Keratinocyte (primary cell): ENCODE data around the gene SEPTIN10. TPM values are rescaled to one million over a fixed set of nuclear protein-coding genes. Genes with fewer than 3 reads are reported as not detected.

Source experiments
- DNase-seq: peaks from one replicate; pipeline ENCODE4 v3.0.0-alpha.2; 2011; ENCODE audit warnings: low read depth, missing footprints, low spot score
- FAIRE-seq: peaks from 2 replicates; lab custom pipeline; 2011; peaks lifted over from hg19 to GRCh38; lab: Jason Lieb, UNC
- H2AFZ ChIP-seq: 2 replicates; pipeline ENCODE4 v1.6.0; 2012; ENCODE audit warnings: low read length, control low read depth, inconsistent platforms; ENCODE audit not compliant: control insufficient read depth
- H3K27ac ChIP-seq: 2 replicates; pipeline ENCODE4 v1.5.1; 2011; ENCODE audit warnings: low read length; ENCODE audit not compliant: control insufficient read depth, insufficient read depth
- H3K27me3 ChIP-seq: 3 replicates; pipeline ENCODE4 v1.6.0; 2011; ENCODE audit warnings: low read length; ENCODE audit not compliant: control insufficient read depth, insufficient read depth; ENCODE audit errors: extremely low read depth
- H3K36me3 ChIP-seq, 2 experiments: 2 replicates in 1 of 2; 3 replicates in 1 of 2; pipeline ENCODE4 v1.5.1; 2011; ENCODE audit warnings: low read length in 2 of 2, mild to moderate bottlenecking in 1 of 2; ENCODE audit not compliant: control insufficient read depth in 2 of 2, insufficient read depth in 2 of 2; ENCODE audit errors: extremely low read depth in 1 of 2
- H3K4me1 ChIP-seq: 3 replicates; pipeline ENCODE4 v1.5.1; 2011; ENCODE audit warnings: low read length; ENCODE audit not compliant: control insufficient read depth, insufficient read depth; ENCODE audit errors: extremely low read depth
- H3K4me2 ChIP-seq: 3 replicates; pipeline ENCODE4 v1.6.0; 2011; ENCODE audit warnings: low read depth, low read length; ENCODE audit not compliant: control insufficient read depth, insufficient read depth; ENCODE audit errors: extremely low read depth
- H3K4me3 ChIP-seq, 3 experiments: fragments of 200-600 bp in 1 of 3; sonication (generic) in 1 of 3; 2 replicates in 2 of 3; 3 replicates in 1 of 3; pipeline ENCODE4 v1.5.1; 2011 to 2016; ENCODE audit warnings: low read length in 3 of 3, mild to moderate bottlenecking in 3 of 3, control low read depth in 2 of 3, inconsistent platforms in 1 of 3, low read depth in 1 of 3, mixed read lengths in 1 of 3, mixed run types in 1 of 3, moderate library complexity in 1 of 3; ENCODE audit not compliant: control insufficient read depth in 2 of 3, insufficient read depth in 2 of 3; ENCODE audit errors: extremely low read depth in 1 of 3
- H3K79me2 ChIP-seq: 2 replicates; pipeline ENCODE4 v1.6.0; 2012; ENCODE audit warnings: low read length; ENCODE audit not compliant: control insufficient read depth, insufficient read depth
- H3K9ac ChIP-seq: 3 replicates; pipeline ENCODE4 v1.6.0; 2011; ENCODE audit warnings: low read length; ENCODE audit not compliant: control insufficient read depth, insufficient read depth; ENCODE audit errors: extremely low read depth
- H3K9me1 ChIP-seq: 3 replicates; pipeline ENCODE4 v1.6.0; 2011; ENCODE audit warnings: low read length; ENCODE audit not compliant: control insufficient read depth, insufficient read depth; ENCODE audit errors: extremely low read depth
- H3K9me3 ChIP-seq: 2 replicates; pipeline ENCODE4 v1.5.1; 2012; ENCODE audit warnings: low read depth, low read length; ENCODE audit not compliant: control insufficient read depth
- H4K20me1 ChIP-seq: 3 replicates; pipeline ENCODE4 v1.6.0; 2011; ENCODE audit warnings: low read length; ENCODE audit not compliant: control insufficient read depth, insufficient read depth; ENCODE audit errors: extremely low read depth
- EZH2 ChIP-seq: IDR thresholded peaks from one replicate; pipeline ENCODE4 v1.6.1; 2012; ENCODE audit warnings: inconsistent platforms, mild to moderate bottlenecking, low read length, moderate library complexity
- dilution Hi-C: fragments of 300-500 bp; cut with MboI; formaldehyde crosslinking; loops from one replicate; pipeline ENCODE4 v1.7.0; 2020; ENCODE audit warnings: low sequenced_read_pairs; ENCODE audit not compliant: extremely low pct_ligation_motif_present
- polyA plus RNA-seq, 5 experiments: library from polyadenylated mRNA; depleted of rRNA in 3 of 5; stranded (reverse) in 3 of 5; stranded (forward) in 1 of 5; unstranded in 1 of 5; fragments of >200 nt; gene quantifications; 1 replicate in 1 of 5; 2 replicates in 3 of 5; 3 replicates in 1 of 5; pipeline versions ENCODE4 v1.2.1 to v1.2.3, GENCODE V29; 2011 to 2012; ENCODE audit warnings: missing spikeins in 2 of 5, low read depth in 1 of 5, low replicate concordance in 1 of 5
- TF ChIP-seq, protein P1 (sequence below), 3 experiments: IDR thresholded peaks in 1 of 3; conservative IDR thresholded peaks in 1 of 3; optimal IDR thresholded peaks in 1 of 3; 2 replicates in 2 of 3; 3 replicates in 1 of 3; pipeline versions ENCODE3 to v1.5.1; 2011; ENCODE audit warnings: low read length in 3 of 3, mild to moderate bottlenecking in 3 of 3, moderate library complexity in 2 of 3, control low read depth in 1 of 3, inconsistent platforms in 1 of 3; ENCODE audit not compliant: insufficient read depth in 2 of 3; ENCODE audit errors: extremely low read depth in 1 of 3

The SEPTIN10 gene
- polyA plus RNA-seq, 1 donor (not counting 4 experiments of a cell fraction or from before 2014, with no cell fraction given) = 72.6 TPM

DNA sequence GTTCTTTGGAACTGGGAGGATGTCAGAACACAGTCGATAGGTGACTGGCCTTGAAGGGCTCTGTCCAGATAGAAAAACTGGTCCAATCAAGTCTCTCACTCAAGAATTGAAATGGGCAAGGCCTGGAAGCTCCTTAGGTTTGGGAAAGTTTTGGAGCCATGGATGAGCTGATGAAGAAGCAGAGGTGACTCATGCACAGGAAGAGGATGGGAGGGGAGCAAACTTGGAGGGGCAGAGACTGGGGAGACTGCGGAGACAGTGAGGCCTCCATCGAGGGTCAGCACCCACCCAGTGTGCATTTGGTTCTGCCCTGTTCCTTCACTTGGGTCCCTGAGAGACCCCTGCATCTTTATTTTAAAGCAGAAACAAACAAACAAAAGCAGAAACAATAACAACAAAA is 41.5 kb upstream of the SEPTIN10 start:
- dilution Hi-C loops = no loop called here

DNA sequence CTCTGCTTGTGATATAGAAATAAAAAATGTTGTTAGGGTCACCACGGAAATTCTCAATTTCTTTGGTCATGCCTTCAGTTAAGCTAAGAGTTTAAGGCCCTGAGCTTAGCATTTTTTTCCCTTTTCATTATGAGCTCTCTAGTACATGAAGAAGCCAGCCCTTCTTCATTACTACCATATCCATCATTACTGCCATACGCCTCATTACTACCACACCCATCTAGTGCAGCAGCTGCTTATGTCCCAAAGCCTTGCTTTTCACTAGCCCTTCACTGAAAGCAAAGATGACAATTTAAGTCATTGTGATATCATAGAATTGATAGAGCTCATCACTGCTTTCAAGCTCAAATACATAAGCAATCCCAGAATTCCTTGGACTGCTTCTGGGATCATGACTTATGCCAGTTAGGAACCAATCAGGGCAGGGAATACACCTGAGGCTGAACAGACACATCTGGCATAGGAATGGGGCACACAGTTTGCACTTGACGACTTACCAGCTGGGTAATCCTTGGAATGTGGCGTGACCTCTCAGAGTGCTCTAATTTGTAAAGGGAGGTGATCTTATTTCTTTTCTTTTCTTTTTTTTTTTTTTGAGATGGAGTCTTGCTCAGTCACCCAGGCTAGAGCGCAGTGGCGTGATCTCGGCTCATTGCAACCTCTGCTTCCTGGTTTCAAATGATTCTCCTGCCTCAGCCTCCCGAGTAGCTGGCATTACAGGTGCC is 40.7 kb upstream of the SEPTIN10 start:
- DNase-seq (no peak), FAIRE-seq (no peak)
- no peak overlapping the region for H2AFZ ChIP-seq
- no peaks in the 10 kb centered on the region for H3K9me3 ChIP-seq
- peaks cover 6% of the 10 kb centered on the region for H3K4me1 ChIP-seq
- H4K20me1 ChIP-seq = no peaks in the 10 kb centered on the region
- H3K4me3 ChIP-seq = no peak overlapping the region
- TF ChIP-seq, protein P1, sequence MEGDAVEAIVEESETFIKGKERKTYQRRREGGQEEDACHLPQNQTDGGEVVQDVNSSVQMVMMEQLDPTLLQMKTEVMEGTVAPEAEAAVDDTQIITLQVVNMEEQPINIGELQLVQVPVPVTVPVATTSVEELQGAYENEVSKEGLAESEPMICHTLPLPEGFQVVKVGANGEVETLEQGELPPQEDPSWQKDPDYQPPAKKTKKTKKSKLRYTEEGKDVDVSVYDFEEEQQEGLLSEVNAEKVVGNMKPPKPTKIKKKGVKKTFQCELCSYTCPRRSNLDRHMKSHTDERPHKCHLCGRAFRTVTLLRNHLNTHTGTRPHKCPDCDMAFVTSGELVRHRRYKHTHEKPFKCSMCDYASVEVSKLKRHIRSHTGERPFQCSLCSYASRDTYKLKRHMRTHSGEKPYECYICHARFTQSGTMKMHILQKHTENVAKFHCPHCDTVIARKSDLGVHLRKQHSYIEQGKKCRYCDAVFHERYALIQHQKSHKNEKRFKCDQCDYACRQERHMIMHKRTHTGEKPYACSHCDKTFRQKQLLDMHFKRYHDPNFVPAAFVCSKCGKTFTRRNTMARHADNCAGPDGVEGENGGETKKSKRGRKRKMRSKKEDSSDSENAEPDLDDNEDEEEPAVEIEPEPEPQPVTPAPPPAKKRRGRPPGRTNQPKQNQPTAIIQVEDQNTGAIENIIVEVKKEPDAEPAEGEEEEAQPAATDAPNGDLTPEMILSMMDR (optimal IDR thresholded peaks at IDR 0.05 in 1 of 3, IDR thresholded peaks at IDR 0.05 in 1 of 3, conservative IDR thresholded peaks at IDR 0.05 in 1 of 3; ENCODE audit: extremely low read depth in 1 of 3, insufficient read depth in 2 of 3, low read length in 3 of 3) = no peak
- TF ChIP-seq EZH2 = no peak
- no peak overlapping the region for H3K9ac ChIP-seq
- H3K9me1 ChIP-seq = no peaks in the 10 kb centered on the region
- no peak overlapping the region for H3K27ac ChIP-seq
- dilution Hi-C loops = no loop called here
- H3K27me3 ChIP-seq = no peaks in the 10 kb centered on the region
- no peak overlapping the region for H3K4me2 ChIP-seq
- H3K36me3 ChIP-seq = no peaks in the 10 kb centered on the region
- H3K79me2 ChIP-seq = no peaks in the 10 kb centered on the region

More for the DNA sequence above, 41.5 kb upstream of the SEPTIN10 start:
- no peak overlapping the region for H3K9ac ChIP-seq
- no peak overlapping the region for H2AFZ ChIP-seq
- peaks cover 4% of the 10 kb centered on the region for H3K4me1 ChIP-seq
- no peaks in the 10 kb centered on the region for H3K27me3 ChIP-seq
- no peaks in the 10 kb centered on the region for H3K79me2 ChIP-seq
- H4K20me1 ChIP-seq = no peaks in the 10 kb centered on the region
- no peaks in the 10 kb centered on the region for H3K9me3 ChIP-seq
- H3K4me2 ChIP-seq = no peak overlapping the region
- no peak overlapping the region for H3K4me3 ChIP-seq
- no peaks in the 10 kb centered on the region for H3K36me3 ChIP-seq
- H3K9me1 ChIP-seq = no peaks in the 10 kb centered on the region
- no peak for DNase-seq
- no peak for FAIRE-seq
- H3K27ac ChIP-seq = no peak overlapping the region
- TF ChIP-seq, protein P1 (optimal IDR thresholded peaks at IDR 0.05 in 1 of 3, IDR thresholded peaks at IDR 0.05 in 1 of 3, conservative IDR thresholded peaks at IDR 0.05 in 1 of 3; ENCODE audit: extremely low read depth in 1 of 3, insufficient read depth in 2 of 3, low read length in 3 of 3) = no peak
- TF ChIP-seq EZH2 = no peak
